Mesenchymal stem cell (in vitro differentiated cells and primary cell): ENCODE results near the gene DIP2C.

Experiments used
- DNase-seq: peaks from one replicate; pipeline ENCODE4 v3.0.0-alpha.2; 2013
- H2AFZ ChIP-seq: one replicate; pipeline ENCODE4 v1.6.1; 2013; ENCODE audit warnings: low read depth, mild to moderate bottlenecking, control low read depth, inconsistent platforms, low read length, moderate library complexity
- H2AK5ac ChIP-seq: 2 replicates; pipeline ENCODE4 v1.6.1; 2013; ENCODE audit warnings: low read length, moderate library complexity, mild to moderate bottlenecking, inconsistent platforms; ENCODE audit not compliant: severe bottlenecking
- H2BK120ac ChIP-seq: one replicate; pipeline ENCODE4 v1.6.1; 2013; ENCODE audit warnings: low read depth, mild to moderate bottlenecking, inconsistent platforms, low read length, moderate library complexity
- H2BK12ac ChIP-seq, 2 experiments: one replicate each; pipeline ENCODE4 v1.6.1; 2013; ENCODE audit warnings: inconsistent platforms in 2 of 2, low read length in 2 of 2, mild to moderate bottlenecking in 2 of 2, moderate library complexity in 2 of 2, control low read depth in 1 of 2
- H2BK15ac ChIP-seq: one replicate; pipeline ENCODE4 v1.6.1; 2013; ENCODE audit warnings: mild to moderate bottlenecking, low read depth, inconsistent platforms; ENCODE audit not compliant: poor library complexity, severe bottlenecking
- H2BK5ac ChIP-seq: 2 replicates; pipeline ENCODE4 v1.6.1; 2013; ENCODE audit warnings: low read depth, mild to moderate bottlenecking, low read length, control low read depth, inconsistent platforms; ENCODE audit not compliant: poor library complexity, severe bottlenecking
- H3K14ac ChIP-seq, 2 experiments: one replicate each; pipeline ENCODE4 v1.6.1; 2013; ENCODE audit warnings: inconsistent platforms in 2 of 2, low read length in 2 of 2, control low read depth in 1 of 2, mild to moderate bottlenecking in 1 of 2, moderate library complexity in 1 of 2
- H3K18ac ChIP-seq, 2 experiments: one replicate each; pipeline ENCODE4 v1.6.1; 2013; ENCODE audit warnings: inconsistent platforms in 2 of 2, low read length in 2 of 2, control low read depth in 1 of 2, low read depth in 1 of 2, mild to moderate bottlenecking in 1 of 2
- H3K23ac ChIP-seq, 2 experiments: one replicate each; pipeline ENCODE4 v1.6.1; 2013; ENCODE audit warnings: inconsistent platforms in 2 of 2, low read length in 2 of 2, mild to moderate bottlenecking in 2 of 2, moderate library complexity in 2 of 2, control low read depth in 1 of 2
- H3K27ac ChIP-seq: 2 replicates; pipeline ENCODE4 v1.5.1; 2013; ENCODE audit warnings: mild to moderate bottlenecking, moderate library complexity, low read length, control low read depth, inconsistent platforms; ENCODE audit not compliant: poor library complexity, severe bottlenecking
- H3K27me3 ChIP-seq, 2 experiments: 2 replicates each; pipeline versions ENCODE4 v1.6.1 to v1.7.0; 2013; ENCODE audit warnings: low read length in 2 of 2, mild to moderate bottlenecking in 2 of 2, moderate library complexity in 2 of 2, control low read depth in 1 of 2, inconsistent platforms in 1 of 2; ENCODE audit not compliant: control insufficient read depth in 1 of 2, insufficient read depth in 1 of 2
- H3K36me3 ChIP-seq, 2 experiments: 2 replicates each; pipeline versions ENCODE4 v1.6.1 to v1.7.0; 2013; ENCODE audit warnings: low read length in 2 of 2, control low read depth in 1 of 2, inconsistent platforms in 1 of 2, low read depth in 1 of 2, mild to moderate bottlenecking in 1 of 2; ENCODE audit not compliant: insufficient read depth in 2 of 2, control insufficient read depth in 1 of 2
- H3K4ac ChIP-seq, 2 experiments: one replicate each; pipeline ENCODE4 v1.6.1; 2013; ENCODE audit warnings: inconsistent platforms in 2 of 2, low read length in 2 of 2, mild to moderate bottlenecking in 2 of 2, moderate library complexity in 2 of 2, control low read depth in 1 of 2, low read depth in 1 of 2
- H3K4me1 ChIP-seq: 2 replicates; pipeline ENCODE4 v1.6.1; 2013; ENCODE audit warnings: low read depth, low read length, control low read depth; ENCODE audit not compliant: control insufficient read depth, insufficient read depth
- H3K4me2 ChIP-seq: 2 replicates; pipeline ENCODE4 v1.6.1; 2013; ENCODE audit warnings: low read length, mild to moderate bottlenecking, inconsistent platforms; ENCODE audit not compliant: poor library complexity, severe bottlenecking
- H3K4me3 ChIP-seq, 2 experiments: 2 replicates each; pipeline versions ENCODE4 v1.5.1 to v1.7.0; 2013; ENCODE audit warnings: low read length in 2 of 2, mild to moderate bottlenecking in 2 of 2, control low read depth in 1 of 2, low read depth in 1 of 2; ENCODE audit not compliant: insufficient read depth in 1 of 2
- H3K79me1 ChIP-seq: replicated peaks from 2 replicates; pipeline ENCODE4 v1.6.1; 2013; ENCODE audit warnings: mild to moderate bottlenecking, control low read depth, low read length, inconsistent platforms; ENCODE audit not compliant: poor library complexity, severe bottlenecking
- H3K9ac ChIP-seq: 2 replicates; pipeline ENCODE4 v1.7.0; 2013; ENCODE audit warnings: mild to moderate bottlenecking, low read length, moderate library complexity
- H3K9me3 ChIP-seq: 2 replicates; pipeline ENCODE4 v1.7.0; 2013; ENCODE audit warnings: mild to moderate bottlenecking, low read length; ENCODE audit not compliant: control insufficient read depth
- H4K8ac ChIP-seq: one replicate; pipeline ENCODE4 v1.6.1; 2013; ENCODE audit warnings: inconsistent platforms, mild to moderate bottlenecking, low read length, moderate library complexity
- H4K91ac ChIP-seq: one replicate; pipeline ENCODE4 v1.6.1; 2013; ENCODE audit warnings: mild to moderate bottlenecking, low read length, inconsistent platforms
- WGBS: methylation state at CpG from one replicate; pipeline ENCODE4 v1.1.7; 2013; ENCODE audit warnings: mixed read lengths; 5-methylcytosine and 5-hydroxymethylcytosine counted together

DIP2C gene

GRCh38 chr10:624605-625332 is 64.7 kb downstream of the DIP2C start:
- WGBS = 13% methylated on average over 35 of the region's 35 CpGs
- Histone ChIP-seq H2AFZ (no peak overlapping the region), H3K14ac (peak overlapping the region in 1 of 2 experiments; percentile 93), H3K27me3 (no peaks in the 10 kb centered on the region), H3K4me1 (peaks cover 38% of the 10 kb centered on the region), H3K79me1 (peaks cover 54% of the 10 kb centered on the region), H3K4me3 (peak overlapping the region in 1 of 2 experiments; percentile 65), H4K8ac (peak overlapping the region; percentile 90), H3K9me3 (no peaks in the 10 kb centered on the region), H2BK12ac (peak overlapping the region; percentile 94 to 96), H2AK5ac (peak overlapping the region; percentile 69), H4K91ac (peak overlapping the region; percentile 98), H3K4me2 (peak overlapping the region; percentile 58), H3K36me3 (peaks cover 17 to 24% of the 10 kb centered on the region in 2 experiments), H3K27ac (peak overlapping the region; percentile 85), H2BK120ac (peak overlapping the region; percentile 90), H3K18ac (peak overlapping the region; percentile 93 to 98), H2BK5ac (peak overlapping the region; percentile 85), H3K23ac (peak overlapping the region in 1 of 2 experiments; percentile 85), H3K4ac (peak overlapping the region; percentile 79 to 97), H3K9ac (peak overlapping the region; percentile 86), H2BK15ac (no peak overlapping the region)
- DNase-seq = peak; percentile 96

GRCh38 chr10:624312-624604 is 65.2 kb downstream of the DIP2C start:
- 46% methylated on average over 8 of the region's 8 CpGs for WGBS
- Histone ChIP-seq H2BK120ac (peak overlapping the region; percentile 90), H4K91ac (peak overlapping the region; percentile 98), H3K4me2 (peak overlapping the region; percentile 40), H3K36me3 (peaks cover 12 to 19% of the 10 kb centered on the region in 2 experiments), H3K14ac (peak overlapping the region in 1 of 2 experiments; percentile 93), H2BK15ac (peak overlapping the region; percentile 99), H4K8ac (peak overlapping the region; percentile 90), H3K9ac (peak overlapping the region; percentile 86), H3K23ac (peak overlapping the region; percentile 3 to 85), H3K79me1 (peaks cover 52% of the 10 kb centered on the region), H3K27me3 (no peaks in the 10 kb centered on the region), H2AK5ac (peak overlapping the region; percentile 69), H2AFZ (no peak overlapping the region), H3K4me1 (peaks cover 39% of the 10 kb centered on the region), H3K27ac (peak overlapping the region; percentile 85), H2BK5ac (peak overlapping the region; percentile 67), H2BK12ac (peak overlapping the region; percentile 94 to 96), H3K4ac (peak overlapping the region; percentile 79 to 97), H3K9me3 (no peaks in the 10 kb centered on the region), H3K4me3 (no peak overlapping the region), H3K18ac (peak overlapping the region; percentile 93 to 98)
- DNase-seq = no peak

- DNase-seq = no peak
- Histone ChIP-seq H3K9ac (peak overlapping the region; percentile 86), H4K91ac (peak overlapping the region; percentile 98), H3K27ac (peak overlapping the region; percentile 85), H3K18ac (peak overlapping the region; percentile 93 to 98), H2BK5ac (peak overlapping the region; percentile 67), H2BK15ac (peak overlapping the region; percentile 99), H2BK120ac (peak overlapping the region; percentile 90), H3K14ac (peak overlapping the region in 1 of 2 experiments; percentile 30), H4K8ac (peak overlapping the region; percentile 90), H3K4ac (peak overlapping the region; percentile 79 to 97), H3K4me2 (no peak overlapping the region), H3K4me3 (no peak overlapping the region), H3K9me3 (no peaks in the 10 kb centered on the region), H3K79me1 (peaks cover 52% of the 10 kb centered on the region), H2BK12ac (peak overlapping the region; percentile 94 to 96), H3K36me3 (peaks cover 6 to 13% of the 10 kb centered on the region in 2 experiments), H2AFZ (no peak overlapping the region), H3K4me1 (peaks cover 41% of the 10 kb centered on the region), H3K23ac (peak overlapping the region; percentile 3 to 85), H2AK5ac (peak overlapping the region; percentile 69), H3K27me3 (no peaks in the 10 kb centered on the region)
- 89% methylated on average over 22 of the region's 24 CpGs for WGBS
Measured at GRCh38 chr10:623477-624311, 65.8 kb downstream of the DIP2C start.

GRCh38 chr10:623014-623413 is 66.5 kb downstream of the DIP2C start:
- Histone ChIP-seq H2AK5ac (no peak overlapping the region), H2BK120ac (peak overlapping the region; percentile 64), H3K4me2 (no peak overlapping the region), H4K91ac (peak overlapping the region; percentile 67), H3K27ac (no peak overlapping the region), H2BK5ac (no peak overlapping the region), H3K4ac (peak overlapping the region in 1 of 2 experiments; percentile 71), H2BK12ac (peak overlapping the region; percentile 25 to 60), H3K14ac (peak overlapping the region in 1 of 2 experiments; percentile 97), H3K36me3 (peaks cover 6 to 8% of the 10 kb centered on the region in 2 experiments), H4K8ac (peak overlapping the region; percentile 19), H3K4me1 (peaks cover 45% of the 10 kb centered on the region), H2BK15ac (no peak overlapping the region), H3K4me3 (no peak overlapping the region), H2AFZ (no peak overlapping the region), H3K27me3 (no peaks in the 10 kb centered on the region), H3K9ac (no peak overlapping the region), H3K18ac (peak overlapping the region; percentile 23 to 26), H3K79me1 (peaks cover 52% of the 10 kb centered on the region), H3K9me3 (no peaks in the 10 kb centered on the region), H3K23ac (no peak overlapping the region)
- 95% methylated on average over 19 of the region's 19 CpGs for WGBS
- DNase-seq = no peak
